Cerebellar cortex (tissue), 1 donor: ENCODE data around the gene NKX3-2.

ENCODE experiments used
- DNase-seq: peaks from one replicate; pipeline ENCODE4 v3.0.0-alpha.2; 2015; ENCODE audit warnings: low spot score

Gene NKX3-2

GRCh38 chr4:13545394-13545808, 1.1 kb upstream of the NKX3-2 start:
- DNase-seq: no peak

- peak; percentile 56 for DNase-seq
Observed at GRCh38 chr4:13544606-13545393, 492 bp upstream of the NKX3-2 start.

- DNase-seq: no peak
Observed at GRCh38 chr4:13543032-13543838, 1.1 kb downstream of the NKX3-2 start.

- DNase-seq: no peak
Observed at GRCh38 chr4:13542577-13543031, 1.7 kb downstream of the NKX3-2 start.

GRCh38 chr4:13541720-13542576, 2.4 kb downstream of the NKX3-2 start:
- peak; percentile 23 for DNase-seq

- no peak for DNase-seq
Observed at GRCh38 chr4:13541176-13541604, 3.1 kb downstream of the NKX3-2 start.

GRCh38 chr4:13540446-13541175, 3.7 kb downstream of the NKX3-2 start:
- DNase-seq: no peak

- DNase-seq: no peak
Observed at GRCh38 chr4:13539619-13540445, 4.5 kb downstream of the NKX3-2 start.

GRCh38 chr4:13539047-13539618, 5.2 kb downstream of the NKX3-2 start:
- DNase-seq: no peak

GRCh38 chr4:13538427-13538973, 5.8 kb downstream of the NKX3-2 start:
- DNase-seq: no peak

- DNase-seq: no peak
Observed at GRCh38 chr4:13537832-13538177, 6.5 kb downstream of the NKX3-2 start.

GRCh38 chr4:13537011-13537831, 7.1 kb downstream of the NKX3-2 start:
- no peak for DNase-seq

- no peak for DNase-seq
Observed at GRCh38 chr4:13536607-13537006, 7.7 kb downstream of the NKX3-2 start.

- DNase-seq: no peak
Observed at GRCh38 chr4:13535708-13536361, 8.5 kb downstream of the NKX3-2 start.

GRCh38 chr4:13535118-13535517, 9.2 kb downstream of the NKX3-2 start:
- DNase-seq: no peak

GRCh38 chr4:13534344-13535063, 9.8 kb downstream of the NKX3-2 start:
- DNase-seq: no peak

GRCh38 chr4:13533670-13534343, 10.5 kb downstream of the NKX3-2 start:
- no peak for DNase-seq
